HEK293 (cell line): Measurements from ENCODE around the gene TADA1.

Experiments
- CTCF ChIP-seq: fragments of 450-650 bp; formaldehyde crosslinking; IDR thresholded peaks from 2 replicates; pipeline ENCODE4 v1.5.1; 2016; ENCODE audit warnings: missing biosample characterization, missing genetic modification characterization
- ELK4 ChIP-seq: IDR thresholded peaks from 2 replicates; pipeline ENCODE4 v1.6.1; 2011; ENCODE audit warnings: mild to moderate bottlenecking, low read depth, low read length, borderline replicate concordance
- HOXD13 ChIP-seq: sonication (generic); formaldehyde crosslinking; IDR thresholded peaks from 2 replicates; pipeline ENCODE4 v1.8.0; 2022; ENCODE audit warnings: missing genetic modification reagents, borderline replicate concordance
- OSR2 ChIP-seq: fragments of 450-650 bp; formaldehyde crosslinking; IDR thresholded peaks from 2 replicates; pipeline ENCODE4 v1.5.1; 2016; ENCODE audit warnings: missing biosample characterization, missing genetic modification characterization
- PRDM10 ChIP-seq: fragments of 450-650 bp; formaldehyde crosslinking; IDR thresholded peaks from 2 replicates; pipeline ENCODE4 v1.5.1; 2016; ENCODE audit warnings: missing biosample characterization, missing genetic modification characterization
- SETDB1 ChIP-seq: IDR thresholded peaks from one replicate; pipeline ENCODE4 v1.6.1; 2017; ENCODE audit warnings: mild to moderate bottlenecking, low read length, moderate library complexity, mixed read lengths; ENCODE audit not compliant: insufficient read length
- ZBTB26 ChIP-seq: fragments of 450-650 bp; formaldehyde crosslinking; optimal IDR thresholded peaks from 2 replicates; pipeline ENCODE3; 2016; ENCODE audit warnings: missing biosample characterization, mild to moderate bottlenecking, missing genetic modification characterization
- ZBTB8A ChIP-seq: fragments of 450-650 bp; formaldehyde crosslinking; IDR thresholded peaks from 2 replicates; pipeline ENCODE4 v1.5.1; 2016; ENCODE audit warnings: missing biosample characterization, missing genetic modification characterization
- ZNF146 ChIP-seq: fragments of 450-650 bp; formaldehyde crosslinking; IDR thresholded peaks from 2 replicates; pipeline ENCODE4 v1.5.1; 2016; ENCODE audit warnings: missing biosample characterization, missing genetic modification characterization
- ZNF324 ChIP-seq: fragments of 450-650 bp; formaldehyde crosslinking; IDR thresholded peaks from 2 replicates; pipeline ENCODE4 v1.5.1; 2016; ENCODE audit warnings: missing biosample characterization, missing genetic modification characterization
- ZNF660 ChIP-seq: fragments of 450-650 bp; IDR thresholded peaks from 2 replicates; pipeline ENCODE4 v1.5.1; 2018; ENCODE audit warnings: missing biosample characterization, mild to moderate bottlenecking, missing genetic modification characterization
- ZNF785 ChIP-seq: fragments of 450-650 bp; formaldehyde crosslinking; IDR thresholded peaks from 2 replicates; pipeline ENCODE4 v1.5.1; 2016; ENCODE audit warnings: missing biosample characterization, missing genetic modification characterization

GRCh38 chr1:166902279-166902678 lies 26.2 kb upstream of the TADA1 start:
- TF ChIP-seq CTCF (tag by site-specific recombination) (no peak), ZNF660 (no peak), ZNF785 (no peak), ZBTB26 (tag by site-specific recombination) (no peak), OSR2 (tag by site-specific recombination) (no peak), ELK4 (no peak), ZBTB8A (tag by site-specific recombination) (no peak), HOXD13 (CRISPR knock-in tag) (no peak), PRDM10 (tag by site-specific recombination) (no peak), SETDB1 (no peak), ZNF146 (tag by site-specific recombination) (no peak), ZNF324 (tag by site-specific recombination) (no peak)
